Prostate gland (tissue), 2 donors: ENCODE results near the gene CHID1. TPM values are rescaled to one million over a fixed set of nuclear protein-coding genes. Genes with fewer than 3 reads are reported as not detected.

Source experiments
- DNase-seq: peaks from one replicate; pipeline ENCODE4 v3.0.0-alpha.2; 2019; ENCODE audit warnings: low spot score
- H3K27ac ChIP-seq, 2 donors: fragments of 200-600 bp; sonication (generic); 2 replicates each; pipeline ENCODE4 v1.5.1; 2017 to 2019
- H3K27me3 ChIP-seq: fragments of 200-600 bp; sonication (generic); replicated peaks from 2 replicates; pipeline ENCODE4 v1.5.1; 2019; ENCODE audit not compliant: insufficient read depth
- H3K36me3 ChIP-seq, 2 donors: fragments of 200-600 bp; sonication (generic); 1 replicate in 1 of 2; 2 replicates in 1 of 2; pipeline versions ENCODE4 v1.5.1 to v1.8.1; 2017 to 2019
- H3K4me1 ChIP-seq: fragments of 200-600 bp; sonication (generic); replicated peaks from 2 replicates; pipeline ENCODE4 v1.5.1; 2019
- H3K4me3 ChIP-seq, 2 donors: fragments of 200-600 bp; sonication (generic); 2 replicates each; pipeline ENCODE4 v1.5.1; 2017 to 2019
- H3K9me3 ChIP-seq: fragments of 200-600 bp; sonication (generic); 2 replicates; pipeline ENCODE4 v1.5.1; 2017
- CTCF ChIP-seq, 4 experiments: fragments of 200-600 bp in 2 of 4; fragments of 450-650 bp in 2 of 4; sonication (generic) in 2 of 4; IDR thresholded peaks; 1 replicate in 3 of 4; 2 replicates in 1 of 4; pipeline ENCODE4 v1.5.1; 2016 to 2019; ENCODE audit warnings: antibody characterized with exemption in 4 of 4, mild to moderate bottlenecking in 2 of 4, moderate library complexity in 2 of 4
- POLR2A ChIP-seq: fragments of 450-650 bp; IDR thresholded peaks from one replicate; pipeline ENCODE4 v1.6.1; 2016; ENCODE audit warnings: antibody characterized with exemption, mild to moderate bottlenecking
- POLR2AphosphoS5 ChIP-seq: sonication (generic); formaldehyde crosslinking; IDR thresholded peaks from one replicate; pipeline ENCODE4 v1.6.1; 2017; ENCODE audit warnings: antibody characterized with exemption
- WGBS: methylation state at CpG from one replicate; pipeline ENCODE4 v1.1.5; 2018; 5-methylcytosine and 5-hydroxymethylcytosine counted together
- intact Hi-C: fragments of 100-400 bp; cut with DNase I; formaldehyde crosslinking; loops from one replicate; pipeline ENCODE4 v1.14.2; 2022
- total RNA-seq, 2 donors: library from RNA; depleted of rRNA; stranded (reverse); fragments of >200 nt; gene quantifications; one replicate each; pipeline ENCODE4 v1.1.0, GENCODE V29; 2016

The CHID1 gene
- total RNA-seq, 2 donors from 2014 or later: 107 to 145 TPM

- Histone ChIP-seq H3K9me3 (no peaks in the 10 kb centered on the region), H3K4me1 (no peaks in the 10 kb centered on the region), H3K27ac (no peak overlapping the region), H3K36me3 (no peaks in the 10 kb centered on the region), H3K4me3 (no peak overlapping the region), H3K27me3 (no peaks in the 10 kb centered on the region)
- TF ChIP-seq POLR2A: no peak
- TF ChIP-seq POLR2AphosphoS5: no peak
- TF ChIP-seq CTCF (IDR thresholded peaks at IDR 0.05): no peak
- no peak for DNase-seq
- intact Hi-C loops: no loop called here
- WGBS: 60% methylated on average over 14 of the region's 15 CpGs
These were observed 11.5 kb upstream of the CHID1 start for GRCh38 chr11:921921-922678.

GRCh38 chr11:917426-917825 is 6.8 kb upstream of the CHID1 start:
- 84% methylated on average over 8 of the region's 8 CpGs for WGBS
- no peaks in the 10 kb centered on the region for H3K9me3 ChIP-seq
- H3K27ac ChIP-seq: no peak overlapping the region
- no peak overlapping the region for H3K4me3 ChIP-seq
- TF ChIP-seq CTCF (IDR thresholded peaks at IDR 0.05) (no peak), POLR2AphosphoS5 (no peak), POLR2A (no peak)
- intact Hi-C loops: no loop called here
- H3K4me1 ChIP-seq: no peaks in the 10 kb centered on the region
- no peaks in the 10 kb centered on the region for H3K36me3 ChIP-seq
- no peak for DNase-seq
- H3K27me3 ChIP-seq: no peaks in the 10 kb centered on the region

- no peak for TF ChIP-seq POLR2AphosphoS5
- no peak for TF ChIP-seq CTCF (IDR thresholded peaks at IDR 0.05)
- no peak for TF ChIP-seq POLR2A
- DNase-seq: no peak
- Histone ChIP-seq H3K27ac (no peak overlapping the region), H3K36me3 (no peaks in the 10 kb centered on the region), H3K9me3 (no peaks in the 10 kb centered on the region), H3K4me1 (no peaks in the 10 kb centered on the region), H3K4me3 (no peak overlapping the region), H3K27me3 (no peaks in the 10 kb centered on the region)
- 86% methylated on average over 21 of the region's 21 CpGs for WGBS
- intact Hi-C loops: loop anchor here (5.0 kb wide), 1 partner anchor 68 kb away; no protein-coding TSS in a partner anchor
These were observed 4.3 kb upstream of the CHID1 start for GRCh38 chr11:914747-915501.

- no peak for DNase-seq
- 71% methylated on average over 5 of the region's 5 CpGs for WGBS
- Histone ChIP-seq H3K4me1 (no peaks in the 10 kb centered on the region), H3K4me3 (no peak overlapping the region), H3K9me3 (no peaks in the 10 kb centered on the region), H3K27me3 (no peaks in the 10 kb centered on the region), H3K27ac (no peak overlapping the region), H3K36me3 (no peaks in the 10 kb centered on the region)
- no peak for TF ChIP-seq POLR2A
- no peak for TF ChIP-seq CTCF (IDR thresholded peaks at IDR 0.05)
- no peak for TF ChIP-seq POLR2AphosphoS5
- intact Hi-C loops: loop anchor here (5.0 kb wide), 1 partner anchor 67 kb away; no protein-coding TSS in a partner anchor
These were observed 3.6 kb upstream of the CHID1 start for GRCh38 chr11:914204-914603.
